Inflammatory macrophage treated with lipopolysaccharide for 1 hour (primary cell): ENCODE data around the gene KREMEN1.

Experiments used
- DNase-seq, 2 donors: peaks; one replicate each; pipeline ENCODE4 v3.0.0-alpha.2; 2020 to 2022

Gene KREMEN1

GRCh38 chr22:29209624-29209929 is 136.7 kb downstream of the KREMEN1 start:
- DNase-seq, result no peak

- no peak for DNase-seq
These were observed 138.2 kb downstream of the KREMEN1 start for GRCh38 chr22:29211066-29211465.

GRCh38 chr22:29211466-29211865 is 138.6 kb downstream of the KREMEN1 start:
- DNase-seq, result no peak

GRCh38 chr22:29212743-29213142 is 139.9 kb downstream of the KREMEN1 start:
- no peak for DNase-seq

- DNase-seq, result no peak
These were observed 140.7 kb downstream of the KREMEN1 start for GRCh38 chr22:29213493-29213892.

- no peak for DNase-seq
These were observed 141.4 kb downstream of the KREMEN1 start for GRCh38 chr22:29214232-29214631.

- DNase-seq, result no peak
These were observed 142.4 kb downstream of the KREMEN1 start for GRCh38 chr22:29215012-29215860.

- DNase-seq, result no peak
These were observed 143.4 kb downstream of the KREMEN1 start for GRCh38 chr22:29216011-29216872.

- DNase-seq, result peak; percentile 83 to 90
These were observed 144.2 kb downstream of the KREMEN1 start for GRCh38 chr22:29216873-29217666.
